Activated CD8-positive, alpha-beta memory T cell treated with anti-CD3 and anti-CD28 coated beads, Interleukin-2, amount 50 U/mL, for 1 hour (primary cell): ENCODE data around the gene B3GAT1.
A peak's percentile ranks its signal among the peaks of the same experiment; 100 is the strongest.

ENCODE experiments used
- DNase-seq: peaks from one replicate; pipeline ENCODE4 v3.0.0-alpha.2; 2020; ENCODE audit errors: extremely low read depth

Gene B3GAT1

DNA sequence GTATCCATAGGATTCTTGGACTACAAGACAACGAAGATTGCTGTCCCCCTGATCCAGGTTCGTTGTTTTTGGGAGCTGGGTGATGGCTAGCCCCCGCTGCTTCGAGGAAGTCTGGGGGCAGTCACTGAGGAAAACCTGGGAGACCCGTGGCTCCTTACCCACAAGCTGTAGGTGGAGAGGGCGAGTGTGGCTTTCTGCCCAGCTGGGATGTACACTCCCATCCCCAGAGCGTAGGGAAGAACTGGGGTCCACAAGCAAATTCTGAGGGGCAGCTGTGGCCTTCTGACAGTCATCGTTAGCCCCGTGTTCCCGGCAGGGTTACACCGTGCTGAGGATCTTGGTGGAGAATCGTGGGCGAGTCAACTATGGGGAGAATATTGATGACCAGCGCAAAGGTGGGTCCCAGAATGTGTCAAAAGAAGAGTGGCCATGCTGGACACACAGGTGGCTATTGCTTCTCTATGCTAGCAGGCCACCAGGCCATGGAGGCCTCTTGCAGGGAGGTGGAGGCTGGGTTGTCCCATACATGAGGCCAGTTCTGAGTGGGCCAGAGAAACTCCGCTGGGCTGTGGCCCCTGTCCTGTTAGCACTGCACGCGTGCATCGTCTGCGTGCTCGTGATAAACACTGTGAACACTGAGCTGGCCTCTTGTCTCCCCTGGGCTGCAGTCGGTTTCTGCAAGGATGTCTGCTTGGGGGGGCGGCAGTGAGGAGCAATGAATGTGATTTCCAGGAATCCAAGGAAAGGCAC, 40.4 kb downstream of the B3GAT1 start:
- DNase-seq = no peak

DNA sequence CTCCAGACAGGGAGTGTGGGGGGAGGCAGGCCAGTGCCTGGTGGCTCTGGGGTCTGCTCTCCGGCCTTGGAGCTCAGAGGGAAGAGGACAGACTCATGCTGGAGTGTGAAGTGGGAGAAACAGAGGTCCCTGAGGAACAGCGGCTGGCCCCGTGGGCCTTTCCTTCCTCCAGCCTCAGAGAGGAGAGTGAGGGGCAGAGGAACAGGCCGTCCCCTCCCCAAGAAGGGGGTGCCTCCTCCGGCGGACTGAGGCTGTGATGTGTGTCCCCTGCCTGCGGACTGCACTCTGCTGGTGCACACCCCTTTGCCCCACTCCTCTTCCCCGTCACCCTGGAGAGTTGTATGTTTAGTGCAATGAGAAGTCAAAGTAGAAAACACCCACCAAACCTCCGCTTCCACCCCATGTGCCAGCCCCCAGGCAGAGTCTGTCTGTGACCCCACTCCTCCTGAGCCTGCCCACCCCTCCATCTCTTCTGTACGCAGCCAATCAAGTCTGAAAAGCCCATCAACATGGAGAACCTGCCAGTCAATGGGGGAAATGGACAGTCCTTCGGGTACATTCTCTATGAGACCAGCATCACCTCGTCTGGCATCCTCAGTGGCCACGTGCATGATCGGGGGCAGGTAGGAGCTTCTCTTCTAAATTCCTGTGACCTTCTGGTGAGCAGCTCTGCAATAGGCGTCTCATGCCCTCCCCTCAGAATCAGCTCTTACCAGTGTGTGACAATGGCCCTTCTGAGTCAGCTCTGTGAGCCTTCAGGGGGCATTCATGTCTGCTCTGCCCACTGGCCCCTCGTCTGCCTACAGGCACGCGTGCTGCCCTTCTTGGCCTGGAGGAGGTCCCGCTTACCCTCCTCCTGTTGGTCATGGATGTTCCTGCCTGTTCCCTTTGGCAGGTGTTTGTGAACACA, 41.3 kb downstream of the B3GAT1 start:
- DNase-seq = no peak

GRCh38 chr11:134369656-134370525, 42.2 kb downstream of the B3GAT1 start:
- no peak for DNase-seq

DNA sequence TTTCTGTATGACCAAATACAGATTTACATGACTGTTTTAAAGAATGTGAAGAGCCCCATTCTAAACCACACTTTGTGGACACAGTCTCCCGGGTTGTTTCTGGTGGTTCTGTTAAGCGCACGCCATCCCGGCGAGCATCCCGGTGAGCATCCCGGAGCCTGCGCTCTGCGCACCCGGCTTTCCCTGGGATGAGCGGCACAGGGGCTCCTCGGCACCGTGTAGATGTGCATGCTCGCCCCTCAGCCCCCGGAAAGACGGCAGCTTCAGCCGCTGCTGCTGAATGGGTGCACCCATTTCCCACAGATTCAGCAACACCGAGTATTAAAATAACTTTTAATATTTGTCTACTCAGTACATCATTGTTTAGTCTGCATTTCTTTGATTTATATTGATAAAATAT, 44.3 kb downstream of the B3GAT1 start:
- DNase-seq = no peak

DNA sequence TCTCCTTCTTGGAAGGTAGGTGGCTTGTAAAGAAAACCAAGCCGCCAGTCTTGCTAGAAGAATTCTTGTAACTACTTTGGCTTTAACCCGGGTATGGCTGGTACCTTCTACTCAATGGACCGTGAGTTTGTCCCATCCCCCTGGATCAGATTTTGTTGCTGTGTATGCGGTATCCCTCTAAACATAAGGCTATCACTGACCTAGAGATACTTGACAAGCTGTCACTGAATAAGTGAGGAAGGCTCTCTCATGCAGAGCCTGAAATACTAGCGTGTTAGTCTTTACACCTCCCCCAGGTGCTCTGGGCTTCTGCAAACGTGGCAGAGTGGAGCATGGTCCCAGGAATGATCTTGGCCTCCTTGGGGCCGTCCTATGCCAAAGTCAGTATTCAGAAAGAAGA, 45.8 kb downstream of the B3GAT1 start:
- DNase-seq = no peak

DNA sequence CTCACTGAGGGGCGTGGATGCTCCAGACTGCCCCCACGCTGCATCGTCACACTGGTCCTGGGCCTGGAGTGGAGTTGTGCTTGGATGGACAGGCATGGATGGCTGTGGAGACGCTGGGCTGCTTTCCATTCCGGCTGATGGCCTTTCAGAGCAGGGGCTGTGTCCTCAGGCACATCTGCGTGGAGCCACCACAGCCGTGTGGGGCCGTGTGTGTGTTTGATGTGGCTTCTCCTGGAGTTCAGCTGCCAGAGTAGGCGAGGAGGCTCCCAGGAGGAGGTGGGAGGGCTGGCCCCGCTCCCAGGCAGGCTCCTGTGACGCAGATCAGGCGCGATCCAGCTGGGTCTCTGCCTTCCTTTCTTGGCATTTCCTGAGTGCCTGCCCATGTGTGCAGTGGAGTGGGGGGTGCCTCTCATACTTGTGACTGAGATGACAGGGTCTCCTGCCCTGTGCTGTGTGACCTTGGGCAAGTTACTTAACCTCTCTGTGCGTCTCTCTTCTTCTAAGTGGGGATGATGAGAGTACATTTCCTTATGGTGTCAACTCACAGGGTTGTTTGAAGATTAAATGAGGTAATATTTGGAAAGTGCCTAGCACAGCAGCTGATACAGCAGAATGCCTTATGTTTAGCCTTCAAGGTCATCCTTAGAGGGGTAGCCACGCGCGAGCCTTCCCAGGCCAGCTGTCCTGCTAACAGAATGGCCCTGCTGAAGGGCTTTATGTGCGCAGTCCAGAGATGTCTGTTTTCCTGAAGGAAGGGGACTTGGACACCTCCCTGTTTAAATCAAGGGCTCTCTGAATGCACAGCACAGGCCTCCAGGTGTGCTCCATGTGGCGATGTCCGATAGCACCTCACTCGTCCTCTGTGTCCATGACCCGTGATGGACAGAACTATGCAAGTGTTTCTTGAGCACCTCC, 46.8 kb downstream of the B3GAT1 start:
- DNase-seq = no peak

- no peak for DNase-seq
Observed at GRCh38 chr11:134364261-134364660, 47.8 kb downstream of the B3GAT1 start.

DNA sequence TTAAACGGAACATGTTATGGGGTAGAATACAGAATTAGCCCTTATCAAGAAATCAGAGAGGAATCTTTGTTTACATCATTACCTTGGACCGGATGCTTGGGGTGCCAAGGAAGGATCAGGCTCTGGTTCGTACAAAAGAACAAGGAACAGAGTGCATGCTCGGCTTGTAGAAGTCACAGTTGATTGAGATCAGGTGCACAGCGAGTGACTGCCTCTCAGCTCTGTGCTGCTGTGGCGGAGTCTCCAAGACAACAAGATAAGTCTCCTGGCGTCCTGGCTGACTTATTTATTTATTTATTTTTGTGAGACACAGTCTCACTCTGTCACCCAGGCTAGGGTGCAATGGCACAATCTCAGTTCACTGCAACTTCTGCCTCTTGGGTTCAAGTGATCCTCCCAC, 48.5 kb downstream of the B3GAT1 start:
- no peak for DNase-seq

GRCh38 chr11:134363161-134363560, 48.9 kb downstream of the B3GAT1 start:
- DNase-seq = no peak

- no peak for DNase-seq
Observed at GRCh38 chr11:134362192-134362901, 49.7 kb downstream of the B3GAT1 start.

GRCh38 chr11:134361661-134362060, 50.4 kb downstream of the B3GAT1 start:
- DNase-seq = no peak

DNA sequence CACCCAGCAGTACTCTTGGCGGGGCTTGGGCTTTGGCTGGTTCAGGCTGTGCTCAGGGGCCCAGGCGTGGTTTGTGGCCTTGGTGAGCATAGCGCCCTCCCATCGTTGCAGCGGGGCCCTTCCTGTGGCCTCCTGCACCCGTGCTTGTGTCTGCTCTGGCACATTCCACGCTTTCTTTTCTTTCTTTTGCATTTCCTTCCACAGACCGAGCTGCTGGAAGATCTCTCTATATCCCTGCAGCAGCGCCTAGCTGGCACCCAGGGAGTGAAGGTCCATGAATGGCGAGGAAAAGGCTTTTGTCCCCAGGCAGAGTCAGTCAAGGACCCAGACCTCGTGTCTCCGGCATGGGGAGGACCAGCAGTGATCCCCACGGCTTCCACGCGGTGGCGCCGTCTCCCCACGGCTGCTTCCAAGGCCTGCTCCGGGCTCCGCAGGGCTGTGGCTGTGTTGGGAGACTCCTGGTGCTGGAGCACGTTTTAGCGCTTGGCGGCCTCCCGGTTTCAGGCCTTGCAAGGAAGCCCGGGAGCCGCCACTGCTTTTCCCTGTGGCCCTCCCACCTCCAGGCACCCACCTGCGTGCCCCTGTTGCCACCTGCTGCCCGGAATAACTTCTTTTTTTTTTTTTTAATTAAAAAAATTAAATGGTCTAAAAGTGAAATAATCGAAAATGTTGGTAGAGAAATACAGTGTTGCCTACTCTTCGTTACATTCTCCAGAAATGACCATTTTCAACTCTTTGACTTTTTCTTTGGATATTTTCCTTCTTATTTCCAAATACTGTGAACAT, 51.8 kb downstream of the B3GAT1 start:
- peak; percentile 7 for DNase-seq

GRCh38 chr11:134359646-134360045, 52.4 kb downstream of the B3GAT1 start:
- no peak for DNase-seq

- no peak for DNase-seq
Observed at GRCh38 chr11:134358856-134359490, 53.1 kb downstream of the B3GAT1 start.

DNA sequence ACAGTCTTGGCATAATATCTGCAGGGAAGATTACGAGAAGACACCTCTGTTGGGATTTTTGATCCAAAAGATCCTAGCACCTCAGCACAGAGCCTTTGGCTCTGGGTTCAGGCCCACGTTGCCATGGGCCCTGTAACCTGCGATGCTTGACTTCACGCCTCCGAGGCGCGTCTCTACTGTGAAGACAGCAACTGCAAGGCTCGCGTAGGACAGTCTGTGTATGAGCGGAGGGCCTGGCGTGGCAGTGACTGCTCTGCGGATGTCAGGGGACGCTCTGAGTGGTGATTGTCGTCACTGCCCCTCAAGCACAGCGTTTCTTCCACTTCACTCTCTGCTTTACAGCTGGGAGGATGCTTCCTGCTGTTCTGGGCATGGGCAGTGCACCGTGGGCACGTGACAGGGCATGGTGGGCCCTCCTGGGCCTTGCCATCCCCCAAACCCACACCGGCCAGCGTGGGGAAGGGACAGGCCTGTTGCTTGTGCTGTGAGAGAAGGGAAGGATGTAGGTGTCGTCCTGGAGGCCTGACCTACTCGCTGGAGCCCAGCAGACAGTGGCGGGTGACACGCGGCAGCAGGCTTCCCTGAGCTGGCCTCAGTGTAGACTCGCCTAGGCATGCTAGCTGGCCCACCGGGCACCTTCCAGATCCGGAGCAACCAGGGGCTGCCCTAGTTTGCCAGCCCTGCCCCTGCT, 53.7 kb downstream of the B3GAT1 start:
- no peak for DNase-seq

DNA sequence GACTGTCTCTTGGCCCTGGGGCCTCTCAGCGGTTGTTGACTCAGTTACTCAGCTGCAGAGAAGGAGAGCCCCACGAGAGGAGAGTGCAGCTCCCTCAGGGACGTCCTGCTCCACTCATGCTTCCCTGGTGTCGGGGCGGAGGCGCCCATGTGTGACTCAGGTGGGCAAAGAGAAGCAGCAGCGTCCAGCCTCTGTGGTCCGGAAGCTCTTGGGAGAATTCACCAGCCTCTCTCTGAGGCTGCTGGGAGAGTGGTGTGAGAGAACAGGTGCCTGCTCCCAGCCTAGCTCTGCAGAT, 54.5 kb downstream of the B3GAT1 start:
- no peak for DNase-seq

- DNase-seq = no peak
Observed at GRCh38 chr11:134356656-134357544, 55.1 kb downstream of the B3GAT1 start.

DNA sequence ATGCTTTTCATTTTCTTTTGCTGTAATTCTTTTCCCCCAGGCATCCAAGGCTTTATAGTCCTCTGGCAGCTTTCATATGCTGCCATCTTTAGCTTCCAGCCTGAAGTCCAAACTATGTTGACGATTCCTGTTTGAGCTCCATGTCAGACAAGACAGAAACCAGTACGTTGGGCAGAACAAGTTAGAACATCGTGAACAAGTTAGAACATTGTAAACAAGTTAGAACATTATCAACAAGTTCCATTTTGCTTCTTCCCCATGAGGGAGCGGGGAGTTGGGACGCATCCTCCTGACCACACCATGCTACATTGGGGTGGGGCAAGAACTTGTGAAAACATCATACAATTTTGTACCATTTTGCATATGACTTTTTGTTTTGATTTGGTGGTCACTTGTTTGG, 56.4 kb downstream of the B3GAT1 start:
- no peak for DNase-seq
